Measurements from ENCODE around the gene DLG3. TPM values are rescaled to one million over a fixed set of nuclear protein-coding genes. Genes with fewer than 3 reads are reported as not detected.

DLG3 gene
- total and polyA plus RNA-seq, 4 experiments from 2014 or later, result 5.3 to 14.2 (median 12.0) TPM

DNA sequence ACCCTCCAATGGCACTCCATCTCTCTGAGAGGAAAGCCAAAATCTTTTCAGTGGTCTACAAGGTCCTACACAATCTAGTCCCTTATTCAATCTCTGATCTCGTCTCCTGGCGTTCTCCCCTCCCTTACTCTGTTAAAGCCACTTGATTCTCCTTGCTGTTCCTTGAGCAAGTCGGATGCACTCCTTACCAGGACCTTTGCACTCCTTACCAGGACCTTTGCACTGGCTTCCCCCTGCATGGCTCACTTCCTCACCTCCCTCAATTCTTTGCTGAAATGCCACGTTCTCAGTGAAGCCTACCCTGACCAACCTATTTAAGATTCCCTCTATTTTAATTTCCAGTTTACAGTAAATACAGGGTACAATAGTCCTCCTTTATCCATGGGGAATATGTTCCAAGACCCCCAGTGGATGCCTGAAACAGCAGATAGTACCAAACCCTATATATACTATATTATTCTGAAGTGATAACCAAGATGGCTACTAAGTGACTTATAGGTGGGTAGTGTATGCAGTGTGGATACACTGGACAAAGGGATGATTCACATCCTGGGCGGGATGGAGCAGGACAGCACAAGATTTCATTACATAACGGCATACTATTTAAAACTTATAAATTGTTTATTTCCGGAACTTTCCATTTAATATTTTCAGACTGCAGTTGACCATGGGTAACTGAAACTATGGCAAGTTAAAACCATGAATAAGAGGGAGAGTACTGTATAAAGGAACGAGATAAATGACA lies 6.5 kb upstream of the DLG3 start:
- Mint-ChIP-seq H3K27me3 (peaks cover 13 to 15% of the 10 kb centered on the region in 2 donors), H3K9me3 (no peaks in the 10 kb centered on the region), H3K4me3 (no peak overlapping the region), H3K27ac (peak overlapping the region in 1 of 7 donors; percentile 3), H3K4me1 (peaks cover 2 to 25% (median 13%) of the 10 kb centered on the region in 4 donors), H3K36me3 (peaks cover 0 to 3% of the 10 kb centered on the region in 2 donors)
- intact Hi-C loops (cut with micrococcal nuclease), result loop anchor here (10.0 kb wide), 2 partner anchors 113 to 143 kb away; partner anchors contain the start of gene KIF4A
- ChIA-PET POLR2A (ENCODE audit: partially characterized antibody) (no interaction called here), CTCF (ENCODE audit: partially characterized antibody) (no interaction called here)
- Histone ChIP-seq H3K4me1 (ENCODE audit: insufficient read depth, low read length) (peaks cover 11% of the 10 kb centered on the region), H3K36me3 (ENCODE audit: insufficient read depth, low read length) (no peaks in the 10 kb centered on the region), H3K9me3 (ENCODE audit: control insufficient read depth in 1 of 2, low read length in 2 of 2) (no peaks in the 10 kb centered on the region), H3K27ac (ENCODE audit: low read depth, low read length) (no peak overlapping the region), H3K27me3 (ENCODE audit: insufficient read depth, low read length) (peaks cover 4% of the 10 kb centered on the region), H3K4me3 (ENCODE audit: low read length in 2 of 2) (no peak overlapping the region)
- no peak for DNase-seq

DNA sequence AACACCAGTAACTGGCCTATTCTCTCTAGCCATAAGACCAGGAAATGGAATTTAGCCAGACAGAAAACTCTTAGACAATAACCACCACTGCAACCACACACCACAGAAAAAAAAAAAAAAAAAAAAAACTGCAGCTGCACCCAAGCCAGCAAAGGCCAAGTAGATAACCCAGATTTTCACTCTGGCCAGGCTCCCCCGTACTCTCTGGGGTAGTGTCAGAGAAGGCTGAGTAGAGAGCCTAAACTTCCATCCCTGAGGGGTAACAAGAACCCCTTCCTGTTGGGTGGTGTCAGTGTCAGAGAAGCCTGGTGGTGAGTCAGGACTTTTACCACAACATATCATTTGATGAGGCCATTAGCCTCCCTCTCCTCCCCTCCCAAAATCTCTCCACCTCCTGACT lies 5.6 kb upstream of the DLG3 start:
- intact Hi-C loops (cut with micrococcal nuclease), result loop anchor here (10.0 kb wide), 2 partner anchors 114 to 144 kb away; partner anchors contain the start of gene KIF4A
- peaks cover 5% of the 10 kb centered on the region for H3K4me1 ChIP-seq (ENCODE audit: insufficient read depth, low read length)
- no peaks in the 10 kb centered on the region for H3K36me3 ChIP-seq (ENCODE audit: insufficient read depth, low read length)
- Mint-ChIP-seq H3K36me3 (peaks cover 0 to under 1% of the 10 kb centered on the region in 2 donors), H3K27ac (no peak overlapping the region), H3K4me1 (peaks cover 0 to 16% (median 8%) of the 10 kb centered on the region in 4 donors), H3K9me3 (no peaks in the 10 kb centered on the region), H3K4me3 (no peak overlapping the region), H3K27me3 (peaks cover 13 to 16% of the 10 kb centered on the region in 2 donors)
- no peak overlapping the region for H3K4me3 ChIP-seq (ENCODE audit: low read length in 2 of 2)
- no peaks in the 10 kb centered on the region for H3K9me3 ChIP-seq (ENCODE audit: control insufficient read depth in 1 of 2, low read length in 2 of 2)
- no peak for DNase-seq
- CTCF ChIA-PET (ENCODE audit: partially characterized antibody), result no interaction called here
- H3K27ac ChIP-seq (ENCODE audit: low read depth, low read length), result no peak overlapping the region
- H3K27me3 ChIP-seq (ENCODE audit: insufficient read depth, low read length), result peaks cover 4% of the 10 kb centered on the region
- POLR2A ChIA-PET (ENCODE audit: partially characterized antibody), result no interaction called here

DNA sequence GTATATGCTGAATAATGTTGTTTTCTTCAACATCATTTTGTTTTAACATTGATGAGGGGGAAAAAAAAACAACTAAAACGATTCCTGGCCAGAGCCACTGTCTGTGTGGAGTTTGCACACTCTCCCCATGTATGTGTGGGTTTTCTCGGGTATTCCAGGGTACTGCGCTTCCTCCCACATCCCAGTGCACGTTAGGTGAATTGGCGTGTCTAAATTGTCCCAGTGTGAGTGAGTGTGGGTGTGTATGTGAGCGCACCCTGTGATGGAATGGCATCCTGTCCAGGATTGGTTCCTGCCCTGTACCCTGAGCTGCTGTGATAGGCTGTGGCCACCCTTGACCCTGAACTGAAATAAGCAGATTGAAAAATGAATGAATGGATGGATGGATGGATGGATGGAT lies 2.4 kb upstream of the DLG3 start:
- H3K9me3 ChIP-seq (ENCODE audit: control insufficient read depth in 1 of 2, low read length in 2 of 2), result no peaks in the 10 kb centered on the region
- H3K36me3 ChIP-seq (ENCODE audit: insufficient read depth, low read length), result no peaks in the 10 kb centered on the region
- no peak overlapping the region for H3K4me3 ChIP-seq (ENCODE audit: low read length in 2 of 2)
- ChIA-PET CTCF (ENCODE audit: partially characterized antibody) (no interaction called here), POLR2A (ENCODE audit: partially characterized antibody) (no interaction called here)
- H3K36me3 Mint-ChIP-seq, result no peaks in the 10 kb centered on the region
- peaks cover 15 to 24% of the 10 kb centered on the region in 2 donors for H3K27me3 Mint-ChIP-seq
- peaks cover 4% of the 10 kb centered on the region for H3K27me3 ChIP-seq (ENCODE audit: insufficient read depth, low read length)
- no peak for DNase-seq
- no peak overlapping the region for H3K27ac ChIP-seq (ENCODE audit: low read depth, low read length)
- H3K4me1 Mint-ChIP-seq, result peaks cover 0 to 8% (median 5%) of the 10 kb centered on the region in 4 donors
- H3K9me3 Mint-ChIP-seq, result no peaks in the 10 kb centered on the region
- H3K4me3 Mint-ChIP-seq, result no peak overlapping the region
- peaks cover 5% of the 10 kb centered on the region for H3K4me1 ChIP-seq (ENCODE audit: insufficient read depth, low read length)
- H3K27ac Mint-ChIP-seq, result no peak overlapping the region
- intact Hi-C loops (cut with micrococcal nuclease), result no loop called here

DNA sequence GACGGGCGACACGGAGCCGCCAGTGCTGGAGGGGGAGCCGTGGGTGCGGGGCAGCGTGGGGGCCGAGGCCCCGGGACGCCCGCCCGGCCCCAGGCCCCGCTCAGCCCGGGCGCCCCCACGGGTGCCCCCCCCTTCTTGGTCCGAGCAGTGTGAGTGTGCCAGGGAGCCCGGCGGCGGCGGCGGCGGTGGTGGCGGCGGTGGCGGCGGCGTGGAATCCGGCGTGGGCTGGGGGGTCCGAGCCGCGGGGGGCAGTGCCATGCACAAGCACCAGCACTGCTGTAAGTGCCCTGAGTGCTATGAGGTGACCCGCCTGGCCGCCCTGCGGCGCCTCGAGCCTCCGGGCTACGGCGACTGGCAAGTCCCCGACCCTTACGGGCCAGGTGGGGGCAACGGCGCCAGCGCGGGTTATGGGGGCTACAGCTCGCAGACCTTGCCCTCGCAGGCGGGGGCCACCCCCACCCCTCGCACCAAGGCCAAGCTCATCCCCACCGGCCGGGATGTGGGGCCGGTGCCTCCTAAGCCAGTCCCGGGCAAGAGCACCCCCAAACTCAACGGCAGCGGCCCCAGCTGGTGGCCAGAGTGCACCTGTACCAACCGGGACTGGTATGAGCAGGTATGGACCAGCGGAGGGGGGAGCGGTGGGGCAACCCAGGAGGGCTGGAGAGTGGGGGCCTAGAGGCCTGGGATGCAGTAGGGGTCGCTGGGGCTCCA lies 466 bp downstream of the DLG3 start:
- DNase-seq, result no peak
- no peaks in the 10 kb centered on the region for H3K36me3 ChIP-seq (ENCODE audit: insufficient read depth, low read length)
- no peak overlapping the region for H3K4me3 ChIP-seq (ENCODE audit: low read length in 2 of 2)
- intact Hi-C loops (cut with micrococcal nuclease), result no loop called here
- no peaks in the 10 kb centered on the region for H3K36me3 Mint-ChIP-seq
- no peaks in the 10 kb centered on the region for H3K4me1 ChIP-seq (ENCODE audit: insufficient read depth, low read length)
- H3K4me1 Mint-ChIP-seq, result peaks cover 0 to 1% (median 0%) of the 10 kb centered on the region in 4 donors
- H3K27ac ChIP-seq (ENCODE audit: low read depth, low read length), result no peak overlapping the region
- H3K27ac Mint-ChIP-seq, result no peak overlapping the region
- CTCF ChIA-PET (ENCODE audit: partially characterized antibody), result interaction anchor here (1.8 to 3.1 kb wide), 3 partner anchors 9 to 12 kb away, joined by 5 to 11 read pairs (median 5); no protein-coding TSS in a partner anchor
- no peaks in the 10 kb centered on the region for H3K9me3 ChIP-seq (ENCODE audit: control insufficient read depth in 1 of 2, low read length in 2 of 2)
- POLR2A ChIA-PET (ENCODE audit: partially characterized antibody), result interaction anchor here (0.9 to 2.6 kb wide), 2 partner anchors 10 to 843 kb away, joined by 3 to 19 read pairs; no protein-coding TSS in a partner anchor
- H3K27me3 Mint-ChIP-seq, result peaks cover 15 to 21% of the 10 kb centered on the region in 2 donors
- H3K9me3 Mint-ChIP-seq, result no peaks in the 10 kb centered on the region
- peaks cover 4% of the 10 kb centered on the region for H3K27me3 ChIP-seq (ENCODE audit: insufficient read depth, low read length)
- peak overlapping the region in 6 of 8 donors; percentile 64 to 84 (median 74) for H3K4me3 Mint-ChIP-seq

DNA sequence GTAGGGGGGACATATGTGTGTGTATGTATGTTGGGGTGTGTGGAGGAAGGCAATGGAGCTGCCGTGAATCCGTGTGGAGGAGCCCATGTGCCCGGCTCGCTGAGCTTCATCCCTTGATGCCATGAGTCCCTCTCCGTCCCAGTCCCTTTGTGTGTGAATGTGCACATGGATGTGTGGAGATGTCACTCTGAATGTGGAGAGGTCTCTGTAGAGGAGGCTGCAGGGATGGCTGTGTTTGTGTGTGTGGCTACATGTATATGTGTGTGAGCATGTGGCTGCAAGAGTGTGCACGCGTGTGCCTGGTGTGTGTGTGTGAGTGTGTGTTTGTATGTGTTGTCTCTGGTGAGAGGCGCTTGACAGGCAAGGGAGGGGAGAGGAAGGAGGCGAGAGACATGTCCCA lies 1.3 kb downstream of the DLG3 start:
- Histone ChIP-seq H3K27ac (ENCODE audit: low read depth, low read length) (no peak overlapping the region), H3K4me3 (ENCODE audit: low read length in 2 of 2) (no peak overlapping the region), H3K9me3 (ENCODE audit: control insufficient read depth in 1 of 2, low read length in 2 of 2) (no peaks in the 10 kb centered on the region), H3K27me3 (ENCODE audit: insufficient read depth, low read length) (peaks cover 4% of the 10 kb centered on the region), H3K4me1 (ENCODE audit: insufficient read depth, low read length) (no peaks in the 10 kb centered on the region), H3K36me3 (ENCODE audit: insufficient read depth, low read length) (no peaks in the 10 kb centered on the region)
- Mint-ChIP-seq H3K36me3 (no peaks in the 10 kb centered on the region), H3K9me3 (no peaks in the 10 kb centered on the region), H3K27ac (no peak overlapping the region), H3K27me3 (peaks cover 12 to 19% of the 10 kb centered on the region in 2 donors), H3K4me3 (peak overlapping the region in 6 of 8 donors; percentile 20 to 61 (median 28)), H3K4me1 (peaks cover 0 to 1% (median 0%) of the 10 kb centered on the region in 4 donors)
- ChIA-PET POLR2A (ENCODE audit: partially characterized antibody) (interaction anchor here (2.6 kb wide), 1 partner anchor 11 kb away, joined by 19 read pairs; no protein-coding TSS in a partner anchor), CTCF (ENCODE audit: partially characterized antibody) (interaction anchor here (2.0 to 3.1 kb wide), 2 partner anchors 9 to 13 kb away, joined by 5 to 11 read pairs; no protein-coding TSS in a partner anchor)
- no peak for DNase-seq
- intact Hi-C loops (cut with micrococcal nuclease), result no loop called here

DNA sequence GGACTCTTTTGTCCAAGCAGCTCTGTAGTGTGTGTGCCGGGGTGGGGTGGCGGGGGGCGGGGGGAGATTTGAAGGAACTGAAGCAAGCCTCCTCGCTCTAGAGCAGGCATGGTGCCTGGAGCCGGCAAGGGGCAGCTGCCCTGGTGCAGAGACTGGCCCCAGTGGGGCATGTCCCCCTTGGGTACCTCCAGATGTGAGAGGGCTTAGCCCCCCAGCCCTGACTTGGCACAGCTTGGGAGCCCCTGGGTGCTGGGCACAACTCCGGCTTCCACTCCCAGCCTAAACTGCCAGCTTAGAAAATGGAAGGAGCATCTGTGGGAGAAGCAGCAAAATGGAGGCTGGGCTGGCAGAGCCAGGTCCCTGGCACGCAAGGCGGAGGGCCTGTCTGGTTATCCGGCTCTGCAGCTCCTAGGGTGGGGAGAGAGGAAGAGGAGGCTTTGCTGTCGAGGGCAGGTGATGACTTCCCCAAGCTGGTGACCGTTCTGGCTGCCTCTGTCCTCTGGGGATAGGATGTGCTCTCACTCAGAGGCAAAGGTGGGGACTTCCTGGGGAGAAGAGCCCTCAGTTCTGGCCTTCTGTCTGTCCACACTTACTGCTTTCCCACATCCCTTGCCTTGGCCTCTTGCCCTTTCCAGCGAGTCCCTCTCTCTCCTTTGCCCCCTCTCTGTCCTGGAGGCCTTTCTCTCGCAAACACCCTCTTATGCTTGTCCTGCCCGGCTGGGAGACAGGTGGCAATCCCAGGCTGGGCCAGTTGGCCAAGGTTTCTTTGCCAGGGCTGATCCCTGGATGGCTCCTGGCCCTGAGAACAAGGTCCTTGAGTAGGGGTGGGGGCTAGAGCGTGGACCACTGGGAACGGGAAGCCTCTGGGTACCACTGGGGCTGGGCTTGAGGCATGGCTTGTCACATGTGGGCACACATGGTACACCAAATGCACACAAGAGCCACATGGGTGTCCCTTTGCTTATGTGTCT lies 2.0 kb downstream of the DLG3 start:
- no peak for DNase-seq
- peaks cover 0 to 1% (median under 1%) of the 10 kb centered on the region in 4 donors for H3K4me1 Mint-ChIP-seq
- intact Hi-C loops (cut with micrococcal nuclease), result no loop called here
- POLR2A ChIA-PET (ENCODE audit: partially characterized antibody), result no interaction called here
- H3K27me3 ChIP-seq (ENCODE audit: insufficient read depth, low read length), result peaks cover 4% of the 10 kb centered on the region
- no peak overlapping the region for H3K27ac Mint-ChIP-seq
- peak overlapping the region in 1 of 8 donors; percentile 30 for H3K4me3 Mint-ChIP-seq
- no peaks in the 10 kb centered on the region for H3K9me3 ChIP-seq (ENCODE audit: control insufficient read depth in 1 of 2, low read length in 2 of 2)
- H3K27me3 Mint-ChIP-seq, result peaks cover 6 to 15% of the 10 kb centered on the region in 2 donors
- peaks cover 2% of the 10 kb centered on the region for H3K4me1 ChIP-seq (ENCODE audit: insufficient read depth, low read length)
- no peaks in the 10 kb centered on the region for H3K9me3 Mint-ChIP-seq
- no peaks in the 10 kb centered on the region for H3K36me3 ChIP-seq (ENCODE audit: insufficient read depth, low read length)
- no peak overlapping the region for H3K4me3 ChIP-seq (ENCODE audit: low read length in 2 of 2)
- H3K27ac ChIP-seq (ENCODE audit: low read depth, low read length), result no peak overlapping the region
- H3K36me3 Mint-ChIP-seq, result no peaks in the 10 kb centered on the region
- CTCF ChIA-PET (ENCODE audit: partially characterized antibody), result interaction anchor here (0.7 to 3.1 kb wide), 2 partner anchors 9 to 218 kb away, joined by 3 to 11 read pairs; no protein-coding TSS in a partner anchor
